HG03196 (cell line): Measurements from ENCODE around the gene ATG13.

Experiments used
- ATAC-seq: cut with Tn5 transposase; IDR thresholded peaks from one replicate; pipeline ENCODE4 v1.9.1; 2021; ENCODE audit not compliant: unreplicated experiment

ATG13 gene

DNA sequence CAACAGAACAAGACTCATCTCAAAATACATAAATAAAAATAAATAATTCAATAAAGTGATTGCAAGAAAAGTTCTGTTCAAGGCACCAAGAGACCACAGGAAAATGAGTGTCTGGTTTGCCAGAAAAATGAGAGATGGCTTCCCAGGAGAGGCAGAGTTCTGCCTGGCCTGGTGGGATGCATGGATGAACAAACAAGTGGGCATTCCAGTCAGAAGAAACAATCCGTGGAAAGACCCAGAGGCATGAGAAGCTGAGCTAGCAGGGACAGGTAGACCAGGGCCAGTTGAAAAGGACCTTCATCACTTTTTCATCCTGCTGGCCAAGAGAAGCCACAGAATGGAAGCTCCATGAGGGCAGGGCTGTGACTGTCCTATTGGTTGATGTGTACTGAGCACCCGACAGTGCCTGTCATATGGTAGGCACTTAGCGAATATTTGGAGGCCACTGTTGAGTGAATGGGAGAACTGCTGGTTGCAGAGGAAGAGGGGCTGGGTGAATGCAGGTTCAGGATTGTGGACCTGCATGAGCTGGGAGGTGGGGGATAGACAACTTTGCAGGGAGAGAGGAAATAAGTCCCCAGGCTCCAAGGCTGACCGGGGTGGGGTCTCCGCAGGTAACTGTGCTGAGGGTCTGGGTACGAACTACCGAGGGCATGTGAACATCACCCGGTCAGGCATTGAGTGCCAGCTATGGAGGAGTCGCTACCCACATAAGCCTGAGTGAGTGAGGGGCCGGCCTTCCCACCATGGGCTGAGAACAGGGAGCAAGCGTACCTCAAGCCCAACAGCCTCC is 105.4 kb downstream of the ATG13 start:
- ATAC-seq: no peak

GRCh38 chr11:46723359-46723680 is 106.0 kb downstream of the ATG13 start:
- ATAC-seq: no peak

- no peak for ATAC-seq
These were observed 106.7 kb downstream of the ATG13 start for GRCh38 chr11:46724088-46724487.
